Measurements from ENCODE around the gene MED25. TPM values are rescaled to one million over a fixed set of nuclear protein-coding genes. Genes with fewer than 3 reads are reported as not detected.

MED25 gene
- polyA plus RNA-seq, 3 donors = 13.9 to 52.9 (median 18.5) TPM

GRCh38 chr19:49807058-49807903, 10.8 kb upstream of the MED25 start:
- WGBS (ENCODE audit: insufficient coverage) = 46% methylated on average over 11 of the region's 18 CpGs
- Mint-ChIP-seq H3K9me3 (no peaks in the 10 kb centered on the region), H3K4me3 (no peak overlapping the region), H3K4me1 (peaks cover 33% of the 10 kb centered on the region), H3K27me3 (ENCODE audit: low read depth in 3 of 3) (peaks cover 0 to 4% (median 0%) of the 10 kb centered on the region in 3 donors), H3K27ac (peak overlapping the region; percentile 71 to 93 (median 87)), H3K36me3 (peaks cover 37 to 44% of the 10 kb centered on the region in 2 donors)
- Histone ChIP-seq H3K27ac (ENCODE audit: low read depth in 1 of 2, low read length in 2 of 2) (peak overlapping the region; percentile 36 to 61), H3K4me2 (replicated peaks; ENCODE audit: extremely low read depth, low read length, poor library complexity, severe bottlenecking) (no peak overlapping the region), H3K27me3 (ENCODE audit: control insufficient read depth in 2 of 2, insufficient read depth in 2 of 2, low read length in 2 of 2) (no peaks in the 10 kb centered on the region), H3K79me2 (ENCODE audit: insufficient read depth, low read length) (no peaks in the 10 kb centered on the region), H2AFZ (ENCODE audit: insufficient read depth, low read depth, low read length, poor library complexity, severe bottlenecking) (no peak overlapping the region), H3K4me3 (replicated peaks in 1 of 3; ENCODE audit: low read depth in 2 of 3, low read length in 3 of 3) (no peak overlapping the region), H3K36me3 (replicated peaks in 1 of 2; ENCODE audit: control insufficient read depth in 1 of 2, insufficient read depth in 2 of 2, low read length in 2 of 2) (peaks cover 36 to 47% of the 10 kb centered on the region in 2 donors), H3K9ac (ENCODE audit: insufficient read depth, low read length, poor library complexity, severe bottlenecking) (no peak overlapping the region), H3K9me3 (replicated peaks in 1 of 2; ENCODE audit: control insufficient read depth in 1 of 2, insufficient read depth in 1 of 2, low read length in 2 of 2) (no peaks in the 10 kb centered on the region), H4K20me1 (ENCODE audit: insufficient read depth, low read length) (peaks cover 38% of the 10 kb centered on the region), H3K4me1 (ENCODE audit: control insufficient read depth in 1 of 2, insufficient read depth in 2 of 2, low read length in 2 of 2) (peaks cover 25 to 39% of the 10 kb centered on the region in 2 donors)
- DNase-seq = peak; percentile 29 to 58 (median 35)
- intact Hi-C loops (cut with micrococcal nuclease) = loop anchor here in 1 of 2 donors (5.0 kb wide), 1 partner anchor 40 kb away; the partner anchor contains the start of gene AP2A1
- TF ChIP-seq CTCF (IDR thresholded peaks at IDR 0.05) = no peak

- no peaks in the 10 kb centered on the region for H3K9me3 ChIP-seq (replicated peaks in 1 of 2; ENCODE audit: control insufficient read depth in 1 of 2, insufficient read depth in 1 of 2, low read length in 2 of 2)
- peaks cover 30% of the 10 kb centered on the region for H4K20me1 ChIP-seq (ENCODE audit: insufficient read depth, low read length)
- peak overlapping the region in 1 of 3 experiments; percentile 93 for H3K4me3 ChIP-seq (replicated peaks in 1 of 3; ENCODE audit: low read depth in 2 of 3, low read length in 3 of 3)
- peak overlapping the region; percentile 96 for H3K4me2 ChIP-seq (replicated peaks; ENCODE audit: extremely low read depth, low read length, poor library complexity, severe bottlenecking)
- 100% methylated on average over 3 of the region's 20 CpGs for WGBS (ENCODE audit: insufficient coverage)
- no peak overlapping the region for H3K9ac ChIP-seq (ENCODE audit: insufficient read depth, low read length, poor library complexity, severe bottlenecking)
- peak overlapping the region; percentile 95 for H2AFZ ChIP-seq (ENCODE audit: insufficient read depth, low read depth, low read length, poor library complexity, severe bottlenecking)
- H3K36me3 Mint-ChIP-seq = peaks cover 29 to 36% of the 10 kb centered on the region in 2 donors
- H3K4me1 Mint-ChIP-seq = peaks cover 40% of the 10 kb centered on the region
- peaks cover 29 to 39% of the 10 kb centered on the region in 2 donors for H3K36me3 ChIP-seq (replicated peaks in 1 of 2; ENCODE audit: control insufficient read depth in 1 of 2, insufficient read depth in 2 of 2, low read length in 2 of 2)
- no peak for DNase-seq
- intact Hi-C loops (cut with micrococcal nuclease) = loop anchor here (2.0 to 5.0 kb wide), 2 partner anchors 41 kb away; partner anchors contain the start of gene AP2A1 (in 2 of the 2)
- no peaks in the 10 kb centered on the region for H3K27me3 ChIP-seq (ENCODE audit: control insufficient read depth in 2 of 2, insufficient read depth in 2 of 2, low read length in 2 of 2)
- peaks cover 32 to 47% of the 10 kb centered on the region in 2 donors for H3K4me1 ChIP-seq (ENCODE audit: control insufficient read depth in 1 of 2, insufficient read depth in 2 of 2, low read length in 2 of 2)
- H3K27me3 Mint-ChIP-seq (ENCODE audit: low read depth in 3 of 3) = peaks cover 0 to 4% (median 0%) of the 10 kb centered on the region in 3 donors
- H3K27ac Mint-ChIP-seq = peak overlapping the region; percentile 32 to 93 (median 78)
- peak overlapping the region in 1 of 2 donors; percentile 36 for H3K27ac ChIP-seq (ENCODE audit: low read depth in 1 of 2, low read length in 2 of 2)
- no peak overlapping the region for H3K4me3 Mint-ChIP-seq
- H3K9me3 Mint-ChIP-seq = no peaks in the 10 kb centered on the region
- no peaks in the 10 kb centered on the region for H3K79me2 ChIP-seq (ENCODE audit: insufficient read depth, low read length)
- no peak for TF ChIP-seq CTCF (IDR thresholded peaks at IDR 0.05)
These were observed 10.0 kb upstream of the MED25 start for GRCh38 chr19:49807904-49808675.
